BE2C (cell line): Measurements from ENCODE around the gene CCL25.

ENCODE experiments used
- DNase-seq: peaks from one replicate; pipeline ENCODE4 v3.0.0-alpha.2; 2020
- H3K27me3 ChIP-seq: fragments of 250-450 bp; sonication (Bioruptor Pico); 2 replicates; pipeline ENCODE4 v1.5.1; 2020; ENCODE audit warnings: mild to moderate bottlenecking
- H3K36me3 ChIP-seq: fragments of 250-450 bp; sonication (Bioruptor Pico); 2 replicates; pipeline ENCODE4 v1.5.1; 2020; ENCODE audit warnings: mild to moderate bottlenecking
- H3K4me1 ChIP-seq: fragments of 250-450 bp; sonication (Bioruptor Pico); 2 replicates; pipeline ENCODE4 v1.5.1; 2020
- H3K4me3 ChIP-seq: 2 replicates; pipeline ENCODE4 v1.5.1; 2011; ENCODE audit warnings: low read depth, low read length
- H3K9me3 ChIP-seq: fragments of 250-450 bp; sonication (Bioruptor Pico); 2 replicates; pipeline ENCODE4 v1.5.1; 2020
- CTCF ChIP-seq: IDR thresholded peaks from 2 replicates; pipeline ENCODE4 v1.5.1; 2012; ENCODE audit warnings: mild to moderate bottlenecking, low read depth, low read length

Gene CCL25

GRCh38 chr19:8050274-8051096, 2.1 kb upstream of the CCL25 start:
- peak; percentile 96 for DNase-seq
- Histone ChIP-seq H3K36me3 (no peaks in the 10 kb centered on the region), H3K4me3 (peak overlapping the region; percentile 35), H3K9me3 (no peaks in the 10 kb centered on the region), H3K27me3 (no peaks in the 10 kb centered on the region), H3K4me1 (no peaks in the 10 kb centered on the region)
- no peak for TF ChIP-seq CTCF

GRCh38 chr19:8054169-8054568, 1.6 kb downstream of the CCL25 start:
- Histone ChIP-seq H3K4me3 (no peak overlapping the region), H3K36me3 (no peaks in the 10 kb centered on the region), H3K27me3 (no peaks in the 10 kb centered on the region), H3K9me3 (no peaks in the 10 kb centered on the region), H3K4me1 (no peaks in the 10 kb centered on the region)
- no peak for DNase-seq
- no peak for TF ChIP-seq CTCF

GRCh38 chr19:8056533-8056932, 4.0 kb downstream of the CCL25 start:
- no peak for DNase-seq
- Histone ChIP-seq H3K4me3 (no peak overlapping the region), H3K4me1 (no peaks in the 10 kb centered on the region), H3K27me3 (no peaks in the 10 kb centered on the region), H3K9me3 (no peaks in the 10 kb centered on the region), H3K36me3 (no peaks in the 10 kb centered on the region)
- TF ChIP-seq CTCF: no peak

GRCh38 chr19:8057545-8058270, 5.1 kb downstream of the CCL25 start:
- TF ChIP-seq CTCF: no peak
- H3K36me3 ChIP-seq: no peaks in the 10 kb centered on the region
- no peak overlapping the region for H3K4me3 ChIP-seq
- DNase-seq: no peak
- no peaks in the 10 kb centered on the region for H3K4me1 ChIP-seq
- no peaks in the 10 kb centered on the region for H3K9me3 ChIP-seq
- peaks cover 7% of the 10 kb centered on the region; the same call in 1 of the 2 replicates for H3K27me3 ChIP-seq

GRCh38 chr19:8064911-8065874, 12.6 kb downstream of the CCL25 start:
- Histone ChIP-seq H3K36me3 (no peaks in the 10 kb centered on the region), H3K9me3 (peaks cover 9% of the 10 kb centered on the region), H3K4me3 (no peak overlapping the region), H3K4me1 (no peaks in the 10 kb centered on the region), H3K27me3 (peaks cover 12% of the 10 kb centered on the region; the same call in 1 of the 2 replicates)
- no peak for TF ChIP-seq CTCF
- DNase-seq: no peak
